HG03439 (cell line): ENCODE results near the gene CLIC6.

Source experiments
- ATAC-seq: cut with Tn5 transposase; IDR thresholded peaks from one replicate; pipeline ENCODE4 v1.9.1; 2021; ENCODE audit warnings: mild to moderate bottlenecking, moderate library complexity; ENCODE audit not compliant: unreplicated experiment

Gene CLIC6

GRCh38 chr21:34724131-34724856 lies 55.5 kb downstream of the CLIC6 start:
- ATAC-seq: no peak

GRCh38 chr21:34724857-34725195 lies 56.0 kb downstream of the CLIC6 start:
- ATAC-seq: no peak

GRCh38 chr21:34726627-34727337 lies 58.0 kb downstream of the CLIC6 start:
- ATAC-seq: no peak

GRCh38 chr21:34728479-34728878 lies 59.7 kb downstream of the CLIC6 start:
- ATAC-seq: no peak

- no peak for ATAC-seq
Observed at GRCh38 chr21:34730194-34730593, 61.4 kb downstream of the CLIC6 start.

- no peak for ATAC-seq
Observed at GRCh38 chr21:34730756-34731445, 62.1 kb downstream of the CLIC6 start.

GRCh38 chr21:34732388-34732821 lies 63.6 kb downstream of the CLIC6 start:
- ATAC-seq: no peak

- ATAC-seq: no peak
Observed at GRCh38 chr21:34733852-34734251, 65.1 kb downstream of the CLIC6 start.

- ATAC-seq: no peak
Observed at GRCh38 chr21:34734696-34735095, 65.9 kb downstream of the CLIC6 start.

GRCh38 chr21:34736116-34736874 lies 67.5 kb downstream of the CLIC6 start:
- no peak for ATAC-seq

GRCh38 chr21:34737115-34737514 lies 68.3 kb downstream of the CLIC6 start:
- ATAC-seq: no peak

- no peak for ATAC-seq
Observed at GRCh38 chr21:34740198-34740597, 71.4 kb downstream of the CLIC6 start.

GRCh38 chr21:34743285-34743684 lies 74.5 kb downstream of the CLIC6 start:
- no peak for ATAC-seq

- no peak for ATAC-seq
Observed at GRCh38 chr21:34743831-34744230, 75.0 kb downstream of the CLIC6 start.

GRCh38 chr21:34744801-34745200 lies 76.0 kb downstream of the CLIC6 start:
- no peak for ATAC-seq

GRCh38 chr21:34745557-34746255 lies 76.9 kb downstream of the CLIC6 start:
- ATAC-seq: peak; percentile 54

- no peak for ATAC-seq
Observed at GRCh38 chr21:34748862-34749261, 80.1 kb downstream of the CLIC6 start.

GRCh38 chr21:34754690-34755647 lies 86.2 kb downstream of the CLIC6 start:
- ATAC-seq: no peak

GRCh38 chr21:34761758-34762330 lies 93.0 kb downstream of the CLIC6 start:
- no peak for ATAC-seq
